Natural killer cell (primary cell): ENCODE data around the gene EMSY. TPM values are rescaled to one million over a fixed set of nuclear protein-coding genes. Genes with fewer than 3 reads are reported as not detected.

ENCODE experiments used
- ATAC-seq, 3 donors: fragments of 150-1000 bp in 2 of 3; fragments of 200-7000 bp in 1 of 3; cut with Tn5 transposase; 1 replicate in 1 of 3; 2 replicates in 2 of 3; pipeline ENCODE4 v1.10.0; 2021; ENCODE audit warnings: mild to moderate bottlenecking in 2 of 3, moderate library complexity in 2 of 3
- DNase-seq, 2 donors: peaks; one replicate each; pipeline versions ENCODE4 v3.0.0 to v3.0.0-alpha.2; 2013 to 2021; ENCODE audit warnings: mixed read lengths in 1 of 2
- H3K27ac ChIP-seq: one replicate; pipeline ENCODE4 v1.5.1; 2013; ENCODE audit warnings: mild to moderate bottlenecking, low read length
- H3K27me3 ChIP-seq: one replicate; pipeline ENCODE4 v1.6.1; 2013; ENCODE audit warnings: low read length; ENCODE audit not compliant: control insufficient read depth, insufficient read depth
- H3K36me3 ChIP-seq: one replicate; pipeline ENCODE4 v1.6.1; 2013; ENCODE audit warnings: low read length; ENCODE audit not compliant: control insufficient read depth, insufficient read depth
- H3K4me1 ChIP-seq: one replicate; pipeline ENCODE4 v1.6.1; 2013; ENCODE audit warnings: low read length; ENCODE audit not compliant: control insufficient read depth, insufficient read depth
- H3K4me3 ChIP-seq: one replicate; pipeline ENCODE4 v1.5.1; 2013; ENCODE audit warnings: low read length
- H3K9me3 ChIP-seq: one replicate; pipeline ENCODE4 v1.6.1; 2013; ENCODE audit warnings: low read length; ENCODE audit not compliant: control insufficient read depth, insufficient read depth
- H3K27ac Mint-ChIP-seq, 2 donors: one replicate each; pipeline ENCODE4 v1.8.0; 2022; ENCODE audit warnings: mild to moderate bottlenecking in 2 of 2, mixed read lengths in 2 of 2, moderate library complexity in 1 of 2
- H3K27me3 Mint-ChIP-seq, 2 donors: one replicate each; pipeline ENCODE4 v1.8.0; 2022; ENCODE audit warnings: low read depth in 2 of 2, mixed read lengths in 2 of 2
- H3K36me3 Mint-ChIP-seq: one replicate; pipeline ENCODE4 v1.8.0; 2022; ENCODE audit warnings: mixed read lengths
- H3K4me1 Mint-ChIP-seq, 2 donors: one replicate each; pipeline ENCODE4 v1.8.0; 2022; ENCODE audit warnings: mixed read lengths in 2 of 2
- H3K4me3 Mint-ChIP-seq: one replicate; pipeline ENCODE4 v1.8.0; 2022; ENCODE audit warnings: mild to moderate bottlenecking, moderate library complexity, mixed read lengths
- H3K9me3 Mint-ChIP-seq, 2 donors: one replicate each; pipeline ENCODE4 v1.8.0; 2022; ENCODE audit warnings: mixed read lengths in 2 of 2
- WGBS: methylation state at CpG from one replicate; pipeline ENCODE4 v1.1.7; 2013; ENCODE audit warnings: missing lambda C conversion rate; ENCODE audit not compliant: insufficient coverage; 5-methylcytosine and 5-hydroxymethylcytosine counted together
- intact Hi-C: fragments of 100-400 bp; cut with micrococcal nuclease; formaldehyde crosslinking; loops from one replicate; pipeline ENCODE4 v1.14.2; 2022
- total RNA-seq, 4 donors: library from RNA; stranded (reverse); fragments of 120-200 nt in 1 of 4; gene quantifications; one replicate each; pipeline versions ENCODE4 v1.2.3 to v1.2.4, GENCODE V29; 2013 to 2022
- TF ChIP-seq, protein P1 (sequence below): fragments of 200-600 bp; IDR thresholded peaks from one replicate; pipeline ENCODE4 v1.8.0; 2022; ENCODE audit warnings: antibody characterized with exemption

The EMSY gene
- total RNA-seq, 3 donors from 2014 or later (not counting 1 experiment from before 2014, with no cell fraction given), result 36.0 to 43.8 (median 39.4) TPM

DNA sequence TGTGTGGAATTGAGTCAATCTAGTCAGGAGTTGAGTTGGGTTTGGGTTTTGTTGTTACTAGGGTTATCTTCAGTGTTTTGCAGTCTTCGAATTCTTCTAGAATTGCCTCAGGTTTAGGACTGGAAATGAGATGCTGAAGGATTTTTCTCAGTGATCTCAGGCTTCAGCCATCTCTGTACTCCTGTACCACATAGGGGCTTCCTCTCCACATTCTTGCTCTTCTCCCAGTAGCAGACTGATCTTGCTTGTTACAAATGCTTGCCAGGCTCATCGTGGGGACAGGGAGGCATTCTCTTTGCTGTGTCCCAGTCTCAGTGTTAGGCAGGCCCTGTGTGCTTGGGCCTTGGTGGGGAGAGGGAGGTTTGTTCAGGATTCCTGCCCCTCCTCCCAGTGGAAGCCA lies 129.6 kb downstream of the EMSY start:
- no peak overlapping the region for H3K27ac Mint-ChIP-seq
- H3K36me3 ChIP-seq, result no peaks in the 10 kb centered on the region
- no peaks in the 10 kb centered on the region for H3K27me3 ChIP-seq
- H3K4me1 ChIP-seq, result no peaks in the 10 kb centered on the region
- no peaks in the 10 kb centered on the region for H3K9me3 ChIP-seq
- H3K9me3 Mint-ChIP-seq, result no peaks in the 10 kb centered on the region
- ATAC-seq, result no peak
- no peak overlapping the region for H3K27ac ChIP-seq
- intact Hi-C loops, result no loop called here
- DNase-seq, result no peak
- no peak overlapping the region for H3K4me3 Mint-ChIP-seq
- no peaks in the 10 kb centered on the region for H3K36me3 Mint-ChIP-seq
- no peak overlapping the region for H3K4me3 ChIP-seq
- TF ChIP-seq, protein P1, sequence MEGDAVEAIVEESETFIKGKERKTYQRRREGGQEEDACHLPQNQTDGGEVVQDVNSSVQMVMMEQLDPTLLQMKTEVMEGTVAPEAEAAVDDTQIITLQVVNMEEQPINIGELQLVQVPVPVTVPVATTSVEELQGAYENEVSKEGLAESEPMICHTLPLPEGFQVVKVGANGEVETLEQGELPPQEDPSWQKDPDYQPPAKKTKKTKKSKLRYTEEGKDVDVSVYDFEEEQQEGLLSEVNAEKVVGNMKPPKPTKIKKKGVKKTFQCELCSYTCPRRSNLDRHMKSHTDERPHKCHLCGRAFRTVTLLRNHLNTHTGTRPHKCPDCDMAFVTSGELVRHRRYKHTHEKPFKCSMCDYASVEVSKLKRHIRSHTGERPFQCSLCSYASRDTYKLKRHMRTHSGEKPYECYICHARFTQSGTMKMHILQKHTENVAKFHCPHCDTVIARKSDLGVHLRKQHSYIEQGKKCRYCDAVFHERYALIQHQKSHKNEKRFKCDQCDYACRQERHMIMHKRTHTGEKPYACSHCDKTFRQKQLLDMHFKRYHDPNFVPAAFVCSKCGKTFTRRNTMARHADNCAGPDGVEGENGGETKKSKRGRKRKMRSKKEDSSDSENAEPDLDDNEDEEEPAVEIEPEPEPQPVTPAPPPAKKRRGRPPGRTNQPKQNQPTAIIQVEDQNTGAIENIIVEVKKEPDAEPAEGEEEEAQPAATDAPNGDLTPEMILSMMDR, result no peak
- WGBS, result 81% methylated on average over 2 of the region's 2 CpGs
- H3K4me1 Mint-ChIP-seq, result no peaks in the 10 kb centered on the region
- H3K27me3 Mint-ChIP-seq, result peaks cover 18 to 27% of the 10 kb centered on the region in 2 donors

GRCh38 chr11:76574879-76575278 lies 130.1 kb downstream of the EMSY start:
- peaks cover 18 to 27% of the 10 kb centered on the region in 2 donors for H3K27me3 Mint-ChIP-seq
- Histone ChIP-seq H3K4me1 (no peaks in the 10 kb centered on the region), H3K27me3 (no peaks in the 10 kb centered on the region), H3K27ac (no peak overlapping the region), H3K9me3 (no peaks in the 10 kb centered on the region), H3K4me3 (no peak overlapping the region), H3K36me3 (no peaks in the 10 kb centered on the region)
- no peaks in the 10 kb centered on the region for H3K4me1 Mint-ChIP-seq
- no peak overlapping the region for H3K27ac Mint-ChIP-seq
- DNase-seq, result no peak
- intact Hi-C loops, result no loop called here
- no peaks in the 10 kb centered on the region for H3K9me3 Mint-ChIP-seq
- TF ChIP-seq, protein P1, result no peak
- no peak for ATAC-seq
- WGBS, result 95% methylated on average over 1 of the region's 1 CpG
- H3K36me3 Mint-ChIP-seq, result no peaks in the 10 kb centered on the region
- no peak overlapping the region for H3K4me3 Mint-ChIP-seq

- TF ChIP-seq, protein P1, result no peak
- Mint-ChIP-seq H3K27ac (no peak overlapping the region), H3K4me1 (no peaks in the 10 kb centered on the region), H3K4me3 (no peak overlapping the region), H3K9me3 (no peaks in the 10 kb centered on the region), H3K27me3 (peaks cover 18 to 27% of the 10 kb centered on the region in 2 donors), H3K36me3 (no peaks in the 10 kb centered on the region)
- Histone ChIP-seq H3K27ac (no peak overlapping the region), H3K4me1 (no peaks in the 10 kb centered on the region), H3K36me3 (no peaks in the 10 kb centered on the region), H3K4me3 (no peak overlapping the region), H3K27me3 (no peaks in the 10 kb centered on the region), H3K9me3 (no peaks in the 10 kb centered on the region)
- ATAC-seq, result no peak
- intact Hi-C loops, result no loop called here
- 87% methylated on average over 12 of the region's 12 CpGs for WGBS
- no peak for DNase-seq
Measured at GRCh38 chr11:76577226-76577920, 132.6 kb downstream of the EMSY start.
